Neural cell (in vitro differentiated cells): Measurements from ENCODE around the gene SMARCC2.

Source experiments
- EP300 ChIP-seq: fragments of 450-650 bp; conservative IDR thresholded peaks from 2 replicates; pipeline ENCODE4 v1.6.1; 2014; ENCODE audit warnings: antibody characterized with exemption, mild to moderate bottlenecking, moderate library complexity; ENCODE audit not compliant: poor library complexity, severe bottlenecking
- EZH2 ChIP-seq: fragments of 200-600, 300-800 bp; shearing (Covaris generic), sonication (generic); IDR thresholded peaks from 2 replicates; pipeline ENCODE4 v1.6.1; 2014; ENCODE audit warnings: antibody characterized with exemption, low read length, borderline replicate concordance, mild to moderate bottlenecking; ENCODE audit not compliant: insufficient read depth, poor library complexity, severe bottlenecking
- POLR2AphosphoS5 ChIP-seq: IDR thresholded peaks from 2 replicates; pipeline ENCODE4 v1.6.1; 2012
- RAD21 ChIP-seq: fragments of 450-650 bp; conservative IDR thresholded peaks from 2 replicates; pipeline ENCODE4 v1.6.1; 2014; ENCODE audit warnings: antibody characterized with exemption, mild to moderate bottlenecking, moderate library complexity
- SMC3 ChIP-seq: fragments of 450-650 bp; conservative IDR thresholded peaks from 2 replicates; pipeline ENCODE4 v1.6.1; 2014; ENCODE audit warnings: antibody characterized with exemption, mild to moderate bottlenecking, moderate library complexity; ENCODE audit not compliant: poor library complexity
- TAF1 ChIP-seq: IDR thresholded peaks from 2 replicates; pipeline ENCODE4 v1.6.1; 2012; ENCODE audit warnings: low read depth
- TF ChIP-seq, protein P1 (sequence below): fragments of 450-650 bp; IDR thresholded peaks from 2 replicates; pipeline ENCODE4 v1.5.1; 2014; ENCODE audit warnings: antibody characterized with exemption, mild to moderate bottlenecking, moderate library complexity; ENCODE audit not compliant: poor library complexity, severe bottlenecking
- TF ChIP-seq, protein P2 (sequence below): IDR thresholded peaks from 2 replicates; pipeline ENCODE4 v1.6.1; 2012; ENCODE audit warnings: borderline replicate concordance

DNA sequence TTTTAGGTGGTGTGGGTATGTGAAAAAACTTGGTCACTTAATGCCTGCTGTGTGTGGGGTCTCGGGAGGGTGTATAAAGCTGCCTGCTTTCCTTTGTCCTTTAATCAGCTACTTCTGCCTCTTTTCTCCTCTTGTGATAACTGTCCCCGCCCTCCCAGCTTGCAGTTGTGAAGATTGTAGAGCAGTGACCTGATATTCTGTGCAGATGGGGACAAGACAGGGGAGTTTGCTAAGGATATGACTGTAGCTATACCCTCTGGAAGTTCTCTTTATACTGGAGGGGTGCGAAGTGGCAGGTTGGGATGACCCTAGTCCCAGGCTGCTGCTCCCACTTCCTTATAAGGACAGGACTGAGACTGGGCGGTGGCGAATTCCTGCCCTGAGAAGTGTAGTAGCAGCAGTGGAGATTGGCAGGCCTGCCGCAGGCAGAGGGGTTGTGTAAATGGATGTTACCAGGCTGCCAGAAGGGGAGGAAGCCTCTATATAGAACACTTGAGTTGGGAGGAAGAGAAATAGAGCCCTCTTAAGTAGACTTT, 30.3 kb downstream of the SMARCC2 start:
- no peak for TF ChIP-seq EZH2
- TF ChIP-seq, protein P1, sequence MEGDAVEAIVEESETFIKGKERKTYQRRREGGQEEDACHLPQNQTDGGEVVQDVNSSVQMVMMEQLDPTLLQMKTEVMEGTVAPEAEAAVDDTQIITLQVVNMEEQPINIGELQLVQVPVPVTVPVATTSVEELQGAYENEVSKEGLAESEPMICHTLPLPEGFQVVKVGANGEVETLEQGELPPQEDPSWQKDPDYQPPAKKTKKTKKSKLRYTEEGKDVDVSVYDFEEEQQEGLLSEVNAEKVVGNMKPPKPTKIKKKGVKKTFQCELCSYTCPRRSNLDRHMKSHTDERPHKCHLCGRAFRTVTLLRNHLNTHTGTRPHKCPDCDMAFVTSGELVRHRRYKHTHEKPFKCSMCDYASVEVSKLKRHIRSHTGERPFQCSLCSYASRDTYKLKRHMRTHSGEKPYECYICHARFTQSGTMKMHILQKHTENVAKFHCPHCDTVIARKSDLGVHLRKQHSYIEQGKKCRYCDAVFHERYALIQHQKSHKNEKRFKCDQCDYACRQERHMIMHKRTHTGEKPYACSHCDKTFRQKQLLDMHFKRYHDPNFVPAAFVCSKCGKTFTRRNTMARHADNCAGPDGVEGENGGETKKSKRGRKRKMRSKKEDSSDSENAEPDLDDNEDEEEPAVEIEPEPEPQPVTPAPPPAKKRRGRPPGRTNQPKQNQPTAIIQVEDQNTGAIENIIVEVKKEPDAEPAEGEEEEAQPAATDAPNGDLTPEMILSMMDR = no peak
- TF ChIP-seq EP300 = no peak
- TF ChIP-seq, protein P2, sequence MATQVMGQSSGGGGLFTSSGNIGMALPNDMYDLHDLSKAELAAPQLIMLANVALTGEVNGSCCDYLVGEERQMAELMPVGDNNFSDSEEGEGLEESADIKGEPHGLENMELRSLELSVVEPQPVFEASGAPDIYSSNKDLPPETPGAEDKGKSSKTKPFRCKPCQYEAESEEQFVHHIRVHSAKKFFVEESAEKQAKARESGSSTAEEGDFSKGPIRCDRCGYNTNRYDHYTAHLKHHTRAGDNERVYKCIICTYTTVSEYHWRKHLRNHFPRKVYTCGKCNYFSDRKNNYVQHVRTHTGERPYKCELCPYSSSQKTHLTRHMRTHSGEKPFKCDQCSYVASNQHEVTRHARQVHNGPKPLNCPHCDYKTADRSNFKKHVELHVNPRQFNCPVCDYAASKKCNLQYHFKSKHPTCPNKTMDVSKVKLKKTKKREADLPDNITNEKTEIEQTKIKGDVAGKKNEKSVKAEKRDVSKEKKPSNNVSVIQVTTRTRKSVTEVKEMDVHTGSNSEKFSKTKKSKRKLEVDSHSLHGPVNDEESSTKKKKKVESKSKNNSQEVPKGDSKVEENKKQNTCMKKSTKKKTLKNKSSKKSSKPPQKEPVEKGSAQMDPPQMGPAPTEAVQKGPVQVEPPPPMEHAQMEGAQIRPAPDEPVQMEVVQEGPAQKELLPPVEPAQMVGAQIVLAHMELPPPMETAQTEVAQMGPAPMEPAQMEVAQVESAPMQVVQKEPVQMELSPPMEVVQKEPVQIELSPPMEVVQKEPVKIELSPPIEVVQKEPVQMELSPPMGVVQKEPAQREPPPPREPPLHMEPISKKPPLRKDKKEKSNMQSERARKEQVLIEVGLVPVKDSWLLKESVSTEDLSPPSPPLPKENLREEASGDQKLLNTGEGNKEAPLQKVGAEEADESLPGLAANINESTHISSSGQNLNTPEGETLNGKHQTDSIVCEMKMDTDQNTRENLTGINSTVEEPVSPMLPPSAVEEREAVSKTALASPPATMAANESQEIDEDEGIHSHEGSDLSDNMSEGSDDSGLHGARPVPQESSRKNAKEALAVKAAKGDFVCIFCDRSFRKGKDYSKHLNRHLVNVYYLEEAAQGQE = no peak
- peak; percentile 10 for TF ChIP-seq RAD21
- peak; percentile 57 for TF ChIP-seq POLR2AphosphoS5
- TF ChIP-seq TAF1 = peak; percentile 56
- TF ChIP-seq SMC3 = no peak
